GDM1 (cell line): ENCODE results near the gene KIAA1217.

Source experiments
- DNase-seq: peaks from one replicate; lab custom pipeline; 2025; lab: John Stamatoyannopoulos, UW

KIAA1217 gene, protein sequence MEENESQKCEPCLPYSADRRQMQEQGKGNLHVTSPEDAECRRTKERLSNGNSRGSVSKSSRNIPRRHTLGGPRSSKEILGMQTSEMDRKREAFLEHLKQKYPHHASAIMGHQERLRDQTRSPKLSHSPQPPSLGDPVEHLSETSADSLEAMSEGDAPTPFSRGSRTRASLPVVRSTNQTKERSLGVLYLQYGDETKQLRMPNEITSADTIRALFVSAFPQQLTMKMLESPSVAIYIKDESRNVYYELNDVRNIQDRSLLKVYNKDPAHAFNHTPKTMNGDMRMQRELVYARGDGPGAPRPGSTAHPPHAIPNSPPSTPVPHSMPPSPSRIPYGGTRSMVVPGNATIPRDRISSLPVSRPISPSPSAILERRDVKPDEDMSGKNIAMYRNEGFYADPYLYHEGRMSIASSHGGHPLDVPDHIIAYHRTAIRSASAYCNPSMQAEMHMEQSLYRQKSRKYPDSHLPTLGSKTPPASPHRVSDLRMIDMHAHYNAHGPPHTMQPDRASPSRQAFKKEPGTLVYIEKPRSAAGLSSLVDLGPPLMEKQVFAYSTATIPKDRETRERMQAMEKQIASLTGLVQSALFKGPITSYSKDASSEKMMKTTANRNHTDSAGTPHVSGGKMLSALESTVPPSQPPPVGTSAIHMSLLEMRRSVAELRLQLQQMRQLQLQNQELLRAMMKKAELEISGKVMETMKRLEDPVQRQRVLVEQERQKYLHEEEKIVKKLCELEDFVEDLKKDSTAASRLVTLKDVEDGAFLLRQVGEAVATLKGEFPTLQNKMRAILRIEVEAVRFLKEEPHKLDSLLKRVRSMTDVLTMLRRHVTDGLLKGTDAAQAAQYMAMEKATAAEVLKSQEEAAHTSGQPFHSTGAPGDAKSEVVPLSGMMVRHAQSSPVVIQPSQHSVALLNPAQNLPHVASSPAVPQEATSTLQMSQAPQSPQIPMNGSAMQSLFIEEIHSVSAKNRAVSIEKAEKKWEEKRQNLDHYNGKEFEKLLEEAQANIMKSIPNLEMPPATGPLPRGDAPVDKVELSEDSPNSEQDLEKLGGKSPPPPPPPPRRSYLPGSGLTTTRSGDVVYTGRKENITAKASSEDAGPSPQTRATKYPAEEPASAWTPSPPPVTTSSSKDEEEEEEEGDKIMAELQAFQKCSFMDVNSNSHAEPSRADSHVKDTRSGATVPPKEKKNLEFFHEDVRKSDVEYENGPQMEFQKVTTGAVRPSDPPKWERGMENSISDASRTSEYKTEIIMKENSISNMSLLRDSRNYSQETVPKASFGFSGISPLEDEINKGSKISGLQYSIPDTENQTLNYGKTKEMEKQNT (N-terminal part only)

DNA sequence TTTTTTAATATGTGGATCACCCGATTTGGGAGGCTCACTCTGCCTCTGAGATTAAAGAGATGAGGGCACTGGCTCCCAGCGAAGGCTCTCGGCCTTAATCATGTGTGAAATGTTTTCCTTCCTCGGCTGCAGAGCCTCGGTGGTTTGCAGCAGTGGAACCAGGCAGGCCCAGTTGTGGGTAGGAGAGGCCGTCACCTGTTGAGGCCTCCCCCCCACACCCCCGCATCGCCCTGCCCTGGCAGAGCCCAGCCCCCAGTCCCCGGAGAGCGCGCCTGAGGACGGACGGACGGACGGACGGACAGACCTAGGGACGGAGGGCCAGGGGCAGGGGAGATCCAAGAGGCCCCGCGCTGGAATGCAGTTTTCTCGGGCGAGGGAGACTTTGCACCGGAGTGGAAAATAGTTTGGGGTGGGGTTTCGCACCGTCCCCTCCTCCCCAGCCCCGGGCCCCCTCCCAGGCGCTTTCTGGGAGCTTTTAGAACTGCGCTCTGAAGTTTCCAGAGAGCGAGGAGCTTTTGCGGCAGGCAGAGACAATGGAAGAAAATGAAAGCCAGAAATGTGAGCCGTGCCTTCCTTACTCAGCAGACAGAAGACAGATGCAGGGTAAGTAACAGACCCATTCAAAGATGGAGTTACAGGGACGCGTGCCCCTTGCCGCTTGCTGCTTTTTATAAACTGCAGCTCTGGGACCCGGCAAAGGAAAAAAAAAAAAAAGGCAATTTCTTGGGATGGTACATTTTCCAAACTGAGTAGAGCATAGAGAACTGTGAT lies at the start of gene KIAA1217:
TSS of gene KIAA1217 (plus strand) at position 478 of the 771 bp plus-strand sequence. CDS start at position 534, 56 bp downstream.
- DNase-seq, result no peak

DNA sequence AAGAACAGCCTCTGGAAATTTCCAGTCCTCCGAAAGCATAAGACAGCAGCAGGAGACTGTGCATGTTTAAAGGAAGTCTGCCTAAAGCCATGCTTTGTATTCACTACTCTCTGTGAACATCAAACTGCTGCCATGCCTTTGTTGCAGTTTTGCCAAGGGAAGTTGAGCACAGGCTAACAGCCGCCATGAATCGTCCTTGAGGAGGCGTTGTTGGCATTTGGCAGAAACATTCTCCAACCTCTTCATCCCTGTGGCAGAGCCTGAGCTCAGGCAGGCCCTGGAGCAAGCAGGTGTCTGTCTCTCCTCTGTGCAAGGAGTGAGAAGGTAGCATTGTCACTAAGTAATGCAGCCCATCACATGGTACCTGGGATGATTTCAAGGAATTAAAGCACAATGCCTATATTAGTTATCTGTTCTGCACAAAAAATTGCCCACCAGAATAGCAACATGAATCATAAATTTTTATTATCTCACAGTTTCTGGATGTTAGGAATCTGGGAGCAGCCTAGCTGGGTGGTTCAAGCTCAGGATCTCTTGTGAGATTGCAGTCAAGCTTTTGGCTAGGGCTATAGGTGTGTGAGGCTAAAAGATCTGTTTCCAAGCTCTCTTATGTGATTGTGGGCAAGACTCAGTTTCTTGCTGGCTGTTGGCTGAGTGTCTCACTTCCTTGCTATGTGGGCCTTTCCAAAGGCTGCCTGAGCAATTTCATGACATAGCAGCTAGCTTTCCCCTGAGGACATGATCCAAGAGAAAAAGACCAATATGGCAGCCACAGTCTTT lies 46.5 kb upstream of the KIAA1217 start:
- no peak for DNase-seq

DNA sequence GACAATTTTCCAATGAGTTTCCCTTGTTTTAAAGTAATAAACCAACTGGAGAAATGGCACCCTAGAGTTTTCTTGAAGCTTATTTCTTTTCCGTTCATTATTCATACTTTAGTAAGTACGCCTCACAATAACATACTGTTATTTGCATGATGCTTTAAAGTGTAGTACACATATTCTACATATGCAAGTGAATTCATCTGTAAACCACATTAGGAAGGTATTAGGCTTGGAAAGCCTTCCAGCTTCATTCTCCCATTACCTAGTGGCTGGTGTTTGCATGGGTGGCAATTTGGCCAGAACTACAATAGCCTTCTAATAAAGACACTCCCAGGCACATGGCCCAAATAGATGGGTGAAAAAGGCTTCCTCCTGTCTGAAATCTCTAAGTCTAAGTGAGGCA lies 45.5 kb upstream of the KIAA1217 start:
- DNase-seq, result no peak

DNA sequence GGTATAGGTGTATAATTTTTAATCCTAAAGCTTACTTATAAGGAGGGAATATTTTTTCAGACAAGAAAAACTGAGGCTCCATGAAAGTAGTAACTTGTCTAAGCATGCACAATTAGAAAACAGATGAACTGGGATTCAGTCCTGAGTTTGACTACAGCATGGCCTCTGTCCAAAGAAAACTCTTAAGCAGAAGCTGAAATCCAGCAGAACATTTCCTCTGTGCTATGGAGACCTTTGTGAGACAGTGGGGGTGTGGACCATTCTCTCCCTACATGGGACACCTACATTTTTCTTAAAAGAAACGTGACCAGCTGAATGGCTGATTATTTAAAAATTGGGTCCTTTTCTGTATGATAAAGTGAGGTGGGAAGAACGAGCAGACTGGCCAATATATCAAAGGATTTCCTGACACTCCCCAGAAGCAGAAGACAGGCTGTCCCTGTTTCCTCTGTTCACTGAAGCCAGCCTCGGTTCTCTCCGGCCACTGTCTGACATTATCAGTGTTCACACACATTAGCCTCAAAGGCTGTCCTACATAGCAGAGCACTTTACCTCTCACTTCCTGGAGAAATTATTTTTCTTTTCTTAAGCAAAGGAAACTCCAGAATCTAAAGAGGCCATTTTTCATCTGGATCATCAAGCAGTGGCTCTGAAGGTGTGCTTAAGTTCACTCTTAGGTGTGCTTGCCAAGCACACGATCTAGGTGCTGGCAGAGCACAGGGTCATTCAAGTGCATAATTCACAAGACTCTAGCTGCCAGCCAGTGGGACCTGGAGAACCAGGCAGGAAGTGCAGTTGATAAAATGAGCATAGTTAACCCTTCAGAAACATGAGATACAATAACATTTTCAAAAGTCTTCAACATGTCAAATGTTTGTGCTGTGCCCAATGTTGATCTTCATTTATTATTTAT lies 40.4 kb upstream of the KIAA1217 start:
- DNase-seq, result no peak

DNA sequence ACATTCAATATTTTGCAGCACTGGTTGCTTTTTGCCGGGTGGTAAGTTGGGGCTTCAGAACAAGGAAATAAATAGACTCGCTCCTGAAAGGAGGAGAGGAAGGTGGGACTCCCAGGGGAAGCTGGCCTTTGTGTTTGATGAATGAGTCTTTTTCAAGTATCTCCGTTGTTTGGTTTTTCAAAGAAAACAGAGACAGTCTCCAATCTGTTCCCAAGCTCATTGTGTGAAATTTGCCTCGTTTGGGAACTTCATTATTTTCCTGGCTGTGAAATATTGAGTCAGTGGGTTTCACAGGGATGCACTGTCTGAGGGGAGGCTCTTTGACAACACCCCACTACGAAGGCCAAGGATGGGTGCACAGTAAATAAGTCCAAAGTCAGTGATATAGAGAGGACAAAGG lies 38.7 kb upstream of the KIAA1217 start:
- no peak for DNase-seq

DNA sequence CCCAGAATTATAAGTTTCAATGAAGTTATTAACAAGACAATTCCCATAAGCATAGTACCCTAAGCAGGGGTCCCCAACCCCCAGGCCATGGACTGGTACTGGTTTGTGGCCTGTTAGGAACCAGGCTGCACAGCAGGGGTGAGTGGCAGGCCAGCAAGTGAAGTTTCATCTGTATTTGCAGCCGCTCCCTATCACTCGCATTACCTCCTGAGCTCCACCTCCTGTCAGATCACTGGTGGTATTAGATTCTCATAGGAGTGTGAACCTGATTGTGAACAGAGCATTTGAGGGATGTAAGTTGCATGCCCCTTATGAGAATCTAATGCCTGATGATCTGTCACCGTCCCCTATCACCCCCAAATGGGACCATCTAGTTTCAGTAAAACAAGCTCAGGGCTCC lies 36.0 kb upstream of the KIAA1217 start:
- no peak for DNase-seq

DNA sequence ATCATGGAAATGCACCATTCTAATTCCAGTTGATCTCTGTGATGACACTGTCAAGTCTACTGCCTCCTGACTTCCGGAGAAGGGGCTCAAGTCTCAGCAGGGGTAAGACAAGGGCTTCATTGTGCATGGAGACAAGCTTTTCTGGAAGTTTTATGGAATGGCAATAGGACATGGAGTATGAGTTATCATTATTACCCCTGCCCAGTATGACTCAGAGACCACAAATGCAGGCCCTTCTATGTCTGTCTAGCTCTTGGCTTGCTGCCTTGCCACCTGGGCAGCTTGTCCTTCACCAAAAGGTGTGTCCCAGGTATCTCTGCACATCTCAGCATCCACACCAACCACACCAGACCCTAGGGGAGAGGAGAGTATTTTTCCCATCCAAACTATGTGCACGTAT lies 34.9 kb upstream of the KIAA1217 start:
- no peak for DNase-seq

DNA sequence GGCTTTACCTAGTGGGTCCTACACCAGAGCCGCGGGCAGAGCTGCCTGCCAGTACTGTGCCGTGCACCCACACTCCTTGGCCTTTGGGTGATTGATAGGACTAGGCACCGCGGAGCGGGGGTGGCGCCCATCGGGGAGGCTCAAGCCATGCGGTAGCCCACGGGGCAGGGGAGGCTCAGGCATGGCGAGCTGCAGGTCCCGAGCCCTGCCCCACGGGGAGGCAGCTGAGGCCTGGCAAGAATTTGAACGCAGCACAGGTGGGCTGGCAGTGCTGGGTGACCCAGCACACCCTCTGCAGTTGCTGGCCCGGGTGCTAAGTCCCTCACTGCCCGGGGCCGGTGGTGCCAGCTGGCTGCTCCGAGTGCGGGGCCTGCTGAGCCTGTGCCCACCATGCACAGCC lies 32.3 kb upstream of the KIAA1217 start:
- no peak for DNase-seq

DNA sequence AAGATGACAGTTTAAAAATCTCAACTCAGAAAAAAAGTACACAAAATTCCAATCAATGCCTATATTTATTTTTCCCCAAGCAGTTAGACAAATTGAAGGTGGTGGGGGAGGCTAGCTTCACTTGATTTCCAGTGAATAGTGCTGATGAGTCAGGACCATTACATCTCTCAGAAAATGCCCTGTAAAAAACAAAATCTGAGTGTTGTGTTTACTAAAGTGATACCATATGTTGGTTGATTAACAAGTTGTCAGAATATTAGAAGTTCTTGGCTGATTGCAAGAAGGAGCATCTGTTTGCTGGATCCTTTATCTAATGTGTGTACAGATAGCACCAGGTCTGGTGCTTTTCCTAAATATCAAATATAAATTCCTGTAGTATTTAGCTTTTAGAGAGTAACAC lies 31.3 kb upstream of the KIAA1217 start:
- no peak for DNase-seq

DNA sequence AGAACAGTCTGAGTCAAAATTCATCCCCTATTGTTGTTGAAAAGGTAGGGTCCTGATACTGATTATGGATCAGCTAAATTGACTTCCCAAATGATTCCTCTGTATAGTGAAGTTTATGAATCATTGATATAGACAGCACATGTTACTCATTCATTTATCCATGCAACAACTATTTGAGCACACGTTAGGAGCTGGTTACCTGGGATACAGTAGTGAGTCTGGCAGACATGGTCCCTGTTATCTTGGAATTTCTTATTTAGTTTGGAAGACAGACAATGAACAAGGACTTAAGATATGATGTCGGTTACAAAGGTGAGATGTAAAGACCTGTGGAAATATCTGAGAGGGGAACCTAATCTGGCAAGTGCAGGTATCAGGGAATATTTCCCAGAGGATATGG lies 28.0 kb upstream of the KIAA1217 start:
- no peak for DNase-seq

DNA sequence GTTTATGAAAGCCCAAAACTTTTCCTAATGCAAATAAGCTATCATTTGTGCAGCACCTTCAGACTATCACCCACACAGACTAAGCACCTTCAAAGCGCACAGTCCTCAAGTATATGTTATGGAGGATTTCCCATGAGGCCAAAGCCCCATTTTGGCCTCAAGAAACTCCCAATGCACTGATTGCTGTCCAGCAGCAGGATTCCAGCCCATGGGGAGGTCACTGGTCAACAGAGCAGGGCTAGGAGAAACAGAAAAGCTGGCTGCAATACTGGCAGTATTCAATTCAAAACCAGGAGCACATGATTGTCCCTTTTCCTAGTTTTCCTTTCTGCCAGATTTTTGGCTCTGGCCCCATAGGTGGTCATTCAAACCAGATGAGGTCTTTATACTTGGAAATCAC lies 24.5 kb upstream of the KIAA1217 start:
- no peak for DNase-seq

DNA sequence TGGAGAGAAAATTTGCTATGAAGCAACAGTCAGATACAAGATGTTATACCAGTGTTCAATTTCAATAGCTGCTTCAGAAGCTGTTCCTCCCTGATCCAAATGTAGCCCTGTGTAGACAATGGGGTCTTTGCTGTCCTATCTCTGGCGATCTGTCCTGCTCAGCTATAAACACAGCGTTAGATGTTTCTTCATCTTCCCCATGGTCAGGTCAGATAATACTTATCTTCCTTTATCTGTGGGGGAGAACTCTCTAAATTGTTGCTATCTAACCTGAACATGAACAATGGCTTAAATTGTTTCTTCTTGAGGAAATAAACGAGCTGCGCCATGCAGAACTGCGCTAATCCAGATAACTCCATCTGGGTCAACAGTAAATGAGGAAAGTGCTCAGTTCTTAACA lies 15.6 kb upstream of the KIAA1217 start:
- no peak for DNase-seq

DNA sequence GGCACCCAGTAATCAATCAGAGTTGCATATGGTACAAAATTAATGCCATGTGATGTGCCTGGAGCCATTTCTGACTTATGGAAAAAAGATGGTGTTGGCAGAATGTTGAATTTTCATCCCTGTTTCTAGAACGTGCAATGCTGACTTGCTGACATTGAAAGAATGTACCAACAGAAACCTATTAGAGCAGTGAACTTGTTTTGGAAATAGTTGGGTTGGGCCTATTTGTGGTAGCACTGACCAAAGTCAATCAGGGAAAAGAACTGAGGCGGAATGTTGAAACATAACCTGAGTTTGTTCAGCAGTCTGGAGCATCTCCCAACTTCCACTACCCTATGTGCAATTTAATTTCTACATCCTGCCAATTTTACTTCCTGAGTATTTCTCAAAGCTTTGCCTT lies 11.7 kb upstream of the KIAA1217 start:
- DNase-seq, result no peak

DNA sequence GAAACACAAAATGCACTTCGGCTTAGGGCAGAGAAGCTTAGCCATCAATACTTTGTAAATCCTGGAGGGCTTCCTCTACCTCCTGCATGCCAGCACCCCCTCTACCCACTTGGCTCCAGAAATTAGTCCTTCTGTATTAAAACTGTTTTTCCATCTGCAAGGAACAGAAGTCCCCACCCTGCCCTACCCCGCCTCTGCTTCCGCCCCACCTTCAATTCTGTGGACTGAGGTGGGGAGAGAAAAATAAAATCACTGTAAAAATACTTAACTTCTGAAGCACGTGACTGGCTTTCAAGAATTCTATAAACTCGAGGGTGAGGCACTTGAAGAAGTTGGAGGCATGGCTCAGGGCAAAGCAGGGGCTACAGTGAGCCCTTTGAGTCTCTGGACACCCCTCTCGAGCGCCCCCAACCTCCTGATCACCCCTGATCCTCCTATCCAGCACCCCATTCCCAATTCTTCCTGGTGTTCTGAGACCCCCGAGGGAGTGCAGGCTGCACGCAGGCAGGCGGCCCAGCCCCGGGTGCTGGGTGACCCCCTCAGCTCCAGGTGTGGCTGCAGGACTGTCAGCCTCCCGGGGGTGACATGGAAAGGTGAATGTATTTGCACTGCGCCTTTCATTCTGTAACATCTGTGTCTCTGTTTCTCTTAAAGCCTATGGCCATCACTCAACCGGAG lies 7.3 kb upstream of the KIAA1217 start:
- DNase-seq, result no peak

DNA sequence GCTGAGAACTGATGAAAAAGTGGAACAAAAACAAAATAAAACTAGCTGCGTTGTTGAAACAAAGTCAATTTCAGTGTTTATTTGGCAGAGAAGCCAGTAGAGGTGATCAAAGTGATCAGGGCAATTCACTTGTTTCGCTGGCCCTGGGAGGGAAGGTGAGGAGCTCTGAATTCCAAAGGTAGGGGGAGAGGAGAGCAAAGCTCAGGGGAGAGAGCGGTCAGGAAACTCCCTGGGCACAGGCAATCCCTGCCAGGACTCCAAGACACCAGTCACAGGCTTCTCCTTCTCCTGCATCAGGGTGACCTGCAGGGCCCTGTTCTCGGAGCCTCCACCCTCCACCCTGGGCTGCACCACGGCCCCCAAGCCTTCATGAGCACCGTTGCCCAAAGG lies 6.8 kb upstream of the KIAA1217 start:
- DNase-seq, result no peak

DNA sequence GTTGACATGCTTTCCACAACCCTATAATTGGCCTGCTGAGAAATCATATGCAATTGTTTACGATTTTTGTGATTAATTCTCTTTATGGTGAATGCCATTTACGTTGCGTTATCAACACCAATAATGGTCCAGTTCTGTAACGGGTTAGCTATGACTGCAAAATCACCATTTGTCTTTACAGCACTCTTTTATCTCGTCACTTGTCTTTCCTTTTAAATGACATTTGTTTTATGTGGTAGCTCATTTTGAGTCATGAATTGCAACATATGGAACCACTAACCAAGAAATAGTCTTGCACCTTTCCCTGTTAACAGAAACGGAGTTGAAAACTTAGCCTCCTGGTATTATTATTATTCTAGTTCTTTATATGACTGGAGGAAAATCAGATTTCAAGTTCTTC lies 3.1 kb upstream of the KIAA1217 start:
- DNase-seq, result no peak

DNA sequence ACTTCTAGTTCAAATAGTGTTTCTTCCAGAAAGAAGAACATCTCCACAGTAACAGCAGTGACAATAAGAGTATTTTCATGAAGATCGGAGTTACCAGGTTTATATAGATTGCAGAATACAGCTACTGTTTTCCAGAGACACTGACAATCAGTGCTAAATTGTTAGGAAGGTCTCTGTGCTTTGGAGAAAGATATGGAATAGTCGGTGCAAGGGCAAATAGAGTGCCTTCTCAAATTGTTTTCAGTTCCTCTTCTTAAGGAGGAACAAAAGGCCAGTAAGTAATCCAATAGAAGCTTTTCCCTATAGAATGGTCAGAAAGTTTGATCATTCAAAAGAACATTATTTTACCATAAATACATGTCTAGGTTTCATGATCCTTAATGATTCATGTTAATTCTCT lies 2.6 kb upstream of the KIAA1217 start:
- no peak for DNase-seq

DNA sequence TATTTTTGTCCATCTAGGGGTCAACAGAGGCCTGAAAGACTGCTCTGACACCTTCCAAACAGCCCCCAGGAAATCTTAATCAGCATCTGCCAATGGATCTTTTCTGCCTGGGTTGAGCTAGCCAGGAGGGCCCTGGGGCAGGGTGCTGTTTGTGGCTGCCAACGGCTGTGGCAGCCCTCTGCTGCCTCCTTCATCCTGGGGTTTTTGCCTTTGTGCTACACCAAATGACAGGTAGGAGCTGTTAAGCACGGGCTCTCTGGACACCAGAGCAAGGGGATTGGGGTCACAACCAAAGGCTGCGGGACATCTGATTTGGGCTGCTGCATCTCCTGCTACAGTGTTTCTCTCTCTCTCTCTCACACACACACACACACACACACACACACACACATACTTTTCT lies 2.0 kb upstream of the KIAA1217 start:
- no peak for DNase-seq

DNA sequence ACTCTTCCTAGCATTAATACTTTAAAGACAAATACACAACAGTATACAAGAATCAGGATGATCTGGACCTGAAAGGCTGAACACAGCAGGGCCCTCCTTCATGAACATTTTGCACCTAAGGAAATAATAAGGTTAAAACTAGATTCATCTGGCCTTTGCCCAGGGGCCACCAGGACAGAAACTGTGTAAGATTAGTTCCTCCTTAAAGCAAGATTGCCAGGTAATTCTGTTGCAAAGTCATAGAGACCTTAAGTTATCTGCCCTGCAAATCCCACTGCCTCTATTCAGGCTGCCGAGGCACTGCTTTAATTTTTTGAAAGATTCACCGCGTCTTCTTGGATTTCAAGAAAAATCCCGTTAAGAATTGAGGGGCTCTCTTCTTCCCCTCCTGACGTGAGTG lies 1.6 kb upstream of the KIAA1217 start:
- DNase-seq, result no peak
